ENCODE measurements around the gene SNORC.

Gene SNORC

DNA sequence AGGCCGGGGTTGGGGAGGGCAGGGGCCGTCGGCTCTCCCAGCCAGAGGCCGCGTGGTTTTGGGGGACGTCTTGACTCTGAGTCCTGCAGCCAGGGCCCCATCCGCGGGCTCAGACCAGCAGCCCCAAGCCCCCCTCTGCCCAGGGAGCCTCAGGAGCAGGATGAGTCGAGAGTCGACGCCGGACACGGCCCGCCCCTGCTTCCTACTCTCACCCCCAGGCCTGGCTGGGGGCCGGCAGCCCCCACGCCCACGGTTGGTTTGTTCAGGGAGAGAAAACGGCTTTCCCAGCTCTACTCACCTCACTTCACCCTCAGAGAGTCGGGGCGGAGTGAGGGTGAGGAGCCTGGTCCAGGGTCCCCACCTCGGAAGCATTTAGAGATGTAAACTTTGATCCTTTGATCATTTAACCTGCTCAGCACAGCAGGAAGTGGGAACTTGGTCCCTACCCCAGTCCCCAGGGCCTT, 6.9 kb downstream of the SNORC start:
- H3K4me3 ChIP-seq (ENCODE audit: low read length), result no peak overlapping the region

DNA sequence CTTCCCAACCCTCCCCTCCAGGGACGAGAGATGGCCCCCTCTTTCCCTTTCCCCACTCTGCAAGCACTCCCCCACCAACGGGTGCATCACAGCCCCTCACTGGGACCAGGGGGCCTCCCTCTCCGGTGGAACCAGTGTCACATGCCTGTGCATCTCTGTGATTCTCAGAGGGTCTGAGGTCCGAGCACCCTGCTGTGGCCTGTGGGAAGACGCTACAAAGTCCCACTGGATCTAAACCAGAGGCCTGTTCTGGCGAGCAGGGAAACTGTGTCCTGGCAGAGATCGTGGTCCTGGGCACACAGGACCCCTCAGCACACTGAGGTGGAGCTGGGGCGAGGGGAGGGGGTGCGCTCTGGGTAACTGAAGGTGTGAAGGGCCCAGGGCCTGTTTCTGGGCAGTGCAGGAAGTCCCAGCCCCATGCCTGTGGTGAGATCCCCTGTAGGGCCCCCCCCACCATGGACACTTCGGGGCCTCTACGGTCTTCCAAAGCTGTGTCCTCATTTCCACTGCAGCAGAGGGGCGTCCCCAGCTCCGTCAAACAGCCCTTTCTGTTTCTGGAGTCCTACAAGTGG, 8.0 kb downstream of the SNORC start:
- no peak overlapping the region for H3K56ac ChIP-seq (ENCODE audit: low read length)
- H2BK15ac ChIP-seq (replicated peaks; ENCODE audit: low read depth), result no peak overlapping the region
- no peak overlapping the region for H3K4me3 ChIP-seq (ENCODE audit: low read length)
- H3K4me1 ChIP-seq (ENCODE audit: control insufficient read depth, low read depth, low read length), result no peaks in the 10 kb centered on the region
- no peak for DNase-seq
- H3K9ac ChIP-seq (ENCODE audit: low read length), result no peak overlapping the region
- H3K27ac ChIP-seq (ENCODE audit: low read depth, low read length), result no peak overlapping the region
- no peak overlapping the region for H2BK5ac ChIP-seq (ENCODE audit: low read length)
- H3K36me3 ChIP-seq (ENCODE audit: control insufficient read depth, insufficient read depth, low read length), result no peaks in the 10 kb centered on the region
- no peak overlapping the region for H3K4ac ChIP-seq (ENCODE audit: low read depth, low read length)
- no peak overlapping the region for H4K8ac ChIP-seq (ENCODE audit: low read depth, low read length)
- H2AK5ac ChIP-seq (ENCODE audit: low read length), result no peak overlapping the region
- H3K27me3 ChIP-seq (ENCODE audit: insufficient read depth, low read length, poor library complexity), result no peaks in the 10 kb centered on the region
- H3K4me2 ChIP-seq (ENCODE audit: low read length), result no peak overlapping the region
- H3K79me2 ChIP-seq (ENCODE audit: control insufficient read depth, insufficient read depth, low read length), result no peaks in the 10 kb centered on the region
- no peak overlapping the region for H2BK120ac ChIP-seq (ENCODE audit: low read depth, low read length)
- no peak overlapping the region for H3K18ac ChIP-seq (ENCODE audit: low read length)
- H4K5ac ChIP-seq (ENCODE audit: low read length), result no peak overlapping the region
- no peaks in the 10 kb centered on the region for H3K79me1 ChIP-seq (ENCODE audit: low read length)
- no CpG with 5 or more reads among the region's 13 CpGs for WGBS (ENCODE audit: extremely low coverage, insufficient coverage, low lambda C conversion rate)
- no peak overlapping the region for H3K23ac ChIP-seq (ENCODE audit: low read length)

More for the DNA sequence above, 6.9 kb downstream of the SNORC start:
- H3K4me2 ChIP-seq (ENCODE audit: low read length), result peak overlapping the region; percentile 77
- H3K27ac ChIP-seq (ENCODE audit: low read depth, low read length), result no peak overlapping the region
- H2BK15ac ChIP-seq (replicated peaks; ENCODE audit: low read depth), result no peak overlapping the region
- H3K56ac ChIP-seq (ENCODE audit: low read length), result peak overlapping the region; percentile 88
- H3K79me2 ChIP-seq (ENCODE audit: control insufficient read depth, insufficient read depth, low read length), result no peaks in the 10 kb centered on the region
- no peak overlapping the region for H4K5ac ChIP-seq (ENCODE audit: low read length)
- no peaks in the 10 kb centered on the region for H3K79me1 ChIP-seq (ENCODE audit: low read length)
- no peak overlapping the region for H2BK120ac ChIP-seq (ENCODE audit: low read depth, low read length)
- no CpG with 5 or more reads among the region's 21 CpGs for WGBS (ENCODE audit: extremely low coverage, insufficient coverage, low lambda C conversion rate)
- no peak overlapping the region for H3K18ac ChIP-seq (ENCODE audit: low read length)
- peak overlapping the region; percentile 43 for H3K9ac ChIP-seq (ENCODE audit: low read length)
- H3K4me1 ChIP-seq (ENCODE audit: control insufficient read depth, low read depth, low read length), result no peaks in the 10 kb centered on the region
- H3K36me3 ChIP-seq (ENCODE audit: control insufficient read depth, insufficient read depth, low read length), result no peaks in the 10 kb centered on the region
- H2BK5ac ChIP-seq (ENCODE audit: low read length), result no peak overlapping the region
- H2AK5ac ChIP-seq (ENCODE audit: low read length), result no peak overlapping the region
- no peaks in the 10 kb centered on the region for H3K27me3 ChIP-seq (ENCODE audit: insufficient read depth, low read length, poor library complexity)
- DNase-seq, result no peak
- no peak overlapping the region for H3K23ac ChIP-seq (ENCODE audit: low read length)
- H3K4ac ChIP-seq (ENCODE audit: low read depth, low read length), result no peak overlapping the region
- H4K8ac ChIP-seq (ENCODE audit: low read depth, low read length), result no peak overlapping the region

DNA sequence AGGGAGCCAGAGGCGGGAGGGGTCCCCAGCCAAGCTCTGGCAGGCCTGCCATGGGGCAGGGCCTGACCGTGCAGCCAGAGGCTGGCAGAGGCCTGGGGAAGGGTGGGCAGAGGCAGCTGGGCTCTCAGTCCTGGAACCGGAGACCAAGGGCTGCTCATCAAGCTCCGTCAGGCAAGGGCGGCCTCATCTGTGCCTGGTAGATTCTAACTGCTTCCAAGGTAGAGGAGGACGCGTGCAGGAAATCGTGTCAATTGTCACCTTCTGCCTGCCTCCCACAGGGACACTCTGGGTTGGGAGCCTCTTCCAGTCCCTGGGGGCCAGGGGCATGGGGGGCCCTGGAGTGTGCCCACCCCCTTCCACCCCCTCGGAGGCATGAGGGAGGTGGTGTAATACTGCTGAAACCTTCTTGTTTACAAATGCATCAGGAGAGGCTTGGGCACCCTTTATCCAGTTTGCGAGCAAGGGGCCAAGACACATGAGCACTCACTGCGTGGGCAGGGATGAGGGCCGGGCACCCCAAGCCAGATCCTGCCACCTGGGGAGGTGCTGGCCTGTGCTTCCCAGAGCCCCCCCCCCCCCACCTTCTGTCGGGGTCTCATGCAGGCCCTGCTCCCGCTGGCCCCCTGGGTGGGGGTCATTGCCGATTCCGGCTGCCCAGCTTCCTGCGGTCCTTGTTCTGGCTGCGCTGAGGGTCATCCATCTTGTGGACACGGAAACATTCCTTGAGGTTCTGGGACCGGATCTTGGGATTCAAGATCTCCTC, 9.0 kb downstream of the SNORC start:
- no peaks in the 10 kb centered on the region for H3K79me2 ChIP-seq (ENCODE audit: control insufficient read depth, insufficient read depth, low read length)
- no peak overlapping the region for H4K5ac ChIP-seq (ENCODE audit: low read length)
- H3K36me3 ChIP-seq (ENCODE audit: control insufficient read depth, insufficient read depth, low read length), result no peaks in the 10 kb centered on the region
- no peaks in the 10 kb centered on the region for H3K4me1 ChIP-seq (ENCODE audit: control insufficient read depth, low read depth, low read length)
- H3K79me1 ChIP-seq (ENCODE audit: low read length), result no peaks in the 10 kb centered on the region
- no peak overlapping the region for H2BK15ac ChIP-seq (replicated peaks; ENCODE audit: low read depth)
- no peak overlapping the region for H3K4me3 ChIP-seq (ENCODE audit: low read length)
- no peak overlapping the region for H3K4me2 ChIP-seq (ENCODE audit: low read length)
- no peak overlapping the region for H3K18ac ChIP-seq (ENCODE audit: low read length)
- H3K23ac ChIP-seq (ENCODE audit: low read length), result no peak overlapping the region
- no peaks in the 10 kb centered on the region for H3K27me3 ChIP-seq (ENCODE audit: insufficient read depth, low read length, poor library complexity)
- no peak overlapping the region for H3K27ac ChIP-seq (ENCODE audit: low read depth, low read length)
- H4K8ac ChIP-seq (ENCODE audit: low read depth, low read length), result no peak overlapping the region
- H2BK5ac ChIP-seq (ENCODE audit: low read length), result no peak overlapping the region
- no CpG with 5 or more reads among the region's 20 CpGs for WGBS (ENCODE audit: extremely low coverage, insufficient coverage, low lambda C conversion rate)
- no peak overlapping the region for H2BK120ac ChIP-seq (ENCODE audit: low read depth, low read length)
- H3K4ac ChIP-seq (ENCODE audit: low read depth, low read length), result no peak overlapping the region
- DNase-seq, result no peak
- no peak overlapping the region for H3K9ac ChIP-seq (ENCODE audit: low read length)
- H2AK5ac ChIP-seq (ENCODE audit: low read length), result no peak overlapping the region
- H3K56ac ChIP-seq (ENCODE audit: low read length), result no peak overlapping the region

DNA sequence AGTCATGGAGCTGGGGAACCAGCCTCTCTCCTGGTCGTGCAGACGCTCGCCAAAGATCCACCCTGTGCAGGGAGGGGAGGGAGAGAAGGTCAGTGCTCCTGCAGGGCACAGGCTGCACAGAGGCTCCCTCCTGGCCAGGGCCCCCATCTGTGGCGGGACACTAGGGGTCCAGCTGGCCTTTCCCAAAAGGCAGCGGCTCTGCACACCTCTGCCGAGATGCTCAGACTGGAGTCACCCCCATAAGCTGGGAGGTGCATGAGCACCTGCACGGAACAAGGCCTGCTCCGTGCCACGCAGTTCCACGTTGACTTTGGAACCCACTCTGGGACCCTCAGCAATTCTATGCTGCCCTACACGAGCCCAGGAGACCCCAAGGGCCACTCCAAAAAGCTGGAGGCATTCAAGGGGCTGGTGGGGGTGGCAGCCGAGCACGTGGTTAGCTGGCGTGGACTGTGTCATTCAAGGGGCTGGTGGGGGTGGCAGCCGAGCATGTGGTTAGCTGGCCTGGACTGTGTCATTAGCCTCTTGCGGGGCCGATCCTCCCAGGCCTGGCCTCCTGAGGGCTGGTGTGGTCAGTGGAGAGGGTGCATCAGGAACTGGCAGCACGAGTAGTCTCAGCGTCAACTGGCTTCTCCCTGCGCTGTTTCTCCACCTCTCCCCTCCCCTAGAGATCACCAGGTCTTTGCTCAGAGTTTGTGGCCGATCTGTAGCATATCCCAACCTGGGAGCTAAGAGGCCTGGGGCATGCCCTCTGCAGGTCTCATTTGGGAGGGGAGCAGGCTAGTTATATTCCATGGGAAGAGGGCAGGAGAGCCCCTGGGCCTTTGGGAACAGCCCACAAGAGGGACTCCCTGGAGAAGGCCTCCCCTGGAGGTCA, 9.8 kb downstream of the SNORC start:
- Histone ChIP-seq H3K27ac (ENCODE audit: low read depth, low read length) (no peak overlapping the region), H3K27me3 (ENCODE audit: insufficient read depth, low read length, poor library complexity) (no peaks in the 10 kb centered on the region), H3K9ac (ENCODE audit: low read length) (no peak overlapping the region), H3K18ac (ENCODE audit: low read length) (no peak overlapping the region), H3K4ac (ENCODE audit: low read depth, low read length) (no peak overlapping the region), H3K4me3 (ENCODE audit: low read length) (no peak overlapping the region), H2BK15ac (replicated peaks; ENCODE audit: low read depth) (no peak overlapping the region), H3K4me1 (ENCODE audit: control insufficient read depth, low read depth, low read length) (no peaks in the 10 kb centered on the region), H4K5ac (ENCODE audit: low read length) (no peak overlapping the region), H2AK5ac (ENCODE audit: low read length) (no peak overlapping the region), H3K79me2 (ENCODE audit: control insufficient read depth, insufficient read depth, low read length) (no peaks in the 10 kb centered on the region), H3K4me2 (ENCODE audit: low read length) (no peak overlapping the region), H3K56ac (ENCODE audit: low read length) (no peak overlapping the region), H3K36me3 (ENCODE audit: control insufficient read depth, insufficient read depth, low read length) (no peaks in the 10 kb centered on the region), H3K23ac (ENCODE audit: low read length) (no peak overlapping the region), H2BK120ac (ENCODE audit: low read depth, low read length) (no peak overlapping the region), H3K79me1 (ENCODE audit: low read length) (no peaks in the 10 kb centered on the region), H2BK5ac (ENCODE audit: low read length) (no peak overlapping the region), H4K8ac (ENCODE audit: low read depth, low read length) (no peak overlapping the region)
- no CpG with 5 or more reads among the region's 21 CpGs for WGBS (ENCODE audit: extremely low coverage, insufficient coverage, low lambda C conversion rate)
- DNase-seq, result peak; percentile 11

DNA sequence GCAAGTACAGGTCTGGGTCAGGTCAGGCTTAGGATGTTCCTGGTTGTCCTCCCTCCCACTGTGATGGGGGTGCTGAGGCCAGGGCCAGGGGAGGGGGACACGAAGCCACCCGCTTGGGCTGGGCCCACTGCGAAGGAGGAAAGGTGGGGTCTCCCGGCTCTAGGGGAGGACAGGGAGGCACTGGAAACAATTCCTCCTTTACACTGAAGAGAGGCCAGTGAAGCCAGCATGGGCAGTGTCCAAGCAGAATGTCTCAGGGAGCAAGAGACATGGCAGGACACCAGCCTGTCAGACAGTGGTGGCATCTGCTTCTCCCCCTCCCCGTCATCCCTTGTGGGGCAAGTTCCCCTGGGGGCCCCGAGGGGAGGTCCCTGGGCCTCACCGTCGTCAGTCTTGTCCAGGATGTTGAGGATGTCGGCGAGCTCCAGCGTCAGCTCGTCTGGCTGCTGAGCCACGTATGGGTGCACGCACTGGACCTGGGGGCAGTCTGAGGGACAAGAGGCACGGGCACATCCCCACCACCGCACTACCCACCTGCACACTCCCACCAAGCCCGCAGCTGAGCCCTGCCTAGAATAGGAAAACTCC, 10.8 kb downstream of the SNORC start:
- H3K36me3 ChIP-seq (ENCODE audit: control insufficient read depth, insufficient read depth, low read length), result no peaks in the 10 kb centered on the region
- no peak overlapping the region for H4K5ac ChIP-seq (ENCODE audit: low read length)
- H3K27me3 ChIP-seq (ENCODE audit: insufficient read depth, low read length, poor library complexity), result no peaks in the 10 kb centered on the region
- no peaks in the 10 kb centered on the region for H3K4me1 ChIP-seq (ENCODE audit: control insufficient read depth, low read depth, low read length)
- H2BK120ac ChIP-seq (ENCODE audit: low read depth, low read length), result no peak overlapping the region
- no peaks in the 10 kb centered on the region for H3K79me2 ChIP-seq (ENCODE audit: control insufficient read depth, insufficient read depth, low read length)
- H3K4me2 ChIP-seq (ENCODE audit: low read length), result no peak overlapping the region
- H2BK5ac ChIP-seq (ENCODE audit: low read length), result no peak overlapping the region
- no peak overlapping the region for H4K8ac ChIP-seq (ENCODE audit: low read depth, low read length)
- no CpG with 5 or more reads among the region's 17 CpGs for WGBS (ENCODE audit: extremely low coverage, insufficient coverage, low lambda C conversion rate)
- H3K18ac ChIP-seq (ENCODE audit: low read length), result no peak overlapping the region
- no peak overlapping the region for H3K23ac ChIP-seq (ENCODE audit: low read length)
- no peak for DNase-seq
- H3K4ac ChIP-seq (ENCODE audit: low read depth, low read length), result no peak overlapping the region
- H3K27ac ChIP-seq (ENCODE audit: low read depth, low read length), result no peak overlapping the region
- no peak overlapping the region for H2AK5ac ChIP-seq (ENCODE audit: low read length)
- no peak overlapping the region for H3K4me3 ChIP-seq (ENCODE audit: low read length)
- no peaks in the 10 kb centered on the region for H3K79me1 ChIP-seq (ENCODE audit: low read length)
- H3K9ac ChIP-seq (ENCODE audit: low read length), result no peak overlapping the region
- H2BK15ac ChIP-seq (replicated peaks; ENCODE audit: low read depth), result no peak overlapping the region
- H3K56ac ChIP-seq (ENCODE audit: low read length), result no peak overlapping the region

Data from mesendoderm (in vitro differentiated cells).